ENCODE measurements around the gene NFKBIZ.
"Not testable (repeated sequence)": the region's sequence is repeated elsewhere in the genome, so short reads cannot be mapped to it uniquely, and the experiment has no call there.

Gene NFKBIZ

GRCh38 chr3:101865751-101866509 is 16.6 kb downstream of the NFKBIZ start:
- no peak for DNase-seq
- Mint-ChIP-seq H3K27me3 (no peaks in the 10 kb centered on the region), H3K36me3 (ENCODE audit: low read depth) (peaks cover 16% of the 10 kb centered on the region), H3K4me3 (no peak overlapping the region), H3K4me1 (ENCODE audit: low read depth) (peaks cover 29% of the 10 kb centered on the region), H3K27ac (no peak overlapping the region), H3K9me3 (no peaks in the 10 kb centered on the region)

GRCh38 chr3:101867511-101867910 is 18.2 kb downstream of the NFKBIZ start:
- Mint-ChIP-seq H3K27me3 (no peaks in the 10 kb centered on the region), H3K36me3 (ENCODE audit: low read depth) (peaks cover under 1% of the 10 kb centered on the region), H3K4me3 (no peak overlapping the region), H3K4me1 (ENCODE audit: low read depth) (peaks cover 13% of the 10 kb centered on the region), H3K27ac (no peak overlapping the region), H3K9me3 (no peaks in the 10 kb centered on the region)
- DNase-seq = no peak

- no peaks in the 10 kb centered on the region for H3K27me3 Mint-ChIP-seq
- no peaks in the 10 kb centered on the region for H3K36me3 Mint-ChIP-seq (ENCODE audit: low read depth)
- no peaks in the 10 kb centered on the region for H3K9me3 Mint-ChIP-seq
- no peak overlapping the region for H3K4me3 Mint-ChIP-seq
- H3K4me1 Mint-ChIP-seq (ENCODE audit: low read depth) = peaks cover 9% of the 10 kb centered on the region
- no peak for DNase-seq
- H3K27ac Mint-ChIP-seq = no peak overlapping the region
These were observed 18.7 kb downstream of the NFKBIZ start for GRCh38 chr3:101867996-101868395.

- H3K27ac Mint-ChIP-seq = no peak overlapping the region
- H3K4me1 Mint-ChIP-seq (ENCODE audit: low read depth) = peaks cover 3% of the 10 kb centered on the region
- no peaks in the 10 kb centered on the region for H3K36me3 Mint-ChIP-seq (ENCODE audit: low read depth)
- no peaks in the 10 kb centered on the region for H3K27me3 Mint-ChIP-seq
- H3K4me3 Mint-ChIP-seq = no peak overlapping the region
- no peak for DNase-seq
- no peaks in the 10 kb centered on the region for H3K9me3 Mint-ChIP-seq
These were observed 19.5 kb downstream of the NFKBIZ start for GRCh38 chr3:101868534-101869464.

- H3K9me3 Mint-ChIP-seq = no peaks in the 10 kb centered on the region
- H3K27me3 Mint-ChIP-seq = no peaks in the 10 kb centered on the region
- H3K36me3 Mint-ChIP-seq (ENCODE audit: low read depth) = no peaks in the 10 kb centered on the region
- no peak overlapping the region for H3K27ac Mint-ChIP-seq
- H3K4me3 Mint-ChIP-seq = no peak overlapping the region
- no peak for DNase-seq
- no peaks in the 10 kb centered on the region for H3K4me1 Mint-ChIP-seq (ENCODE audit: low read depth)
These were observed 20.8 kb downstream of the NFKBIZ start for GRCh38 chr3:101870138-101870537.

GRCh38 chr3:101873619-101874018 is 24.3 kb downstream of the NFKBIZ start:
- no peak for DNase-seq
- Mint-ChIP-seq H3K27ac (no peak overlapping the region), H3K4me3 (no peak overlapping the region), H3K27me3 (no peaks in the 10 kb centered on the region), H3K36me3 (ENCODE audit: low read depth) (no peaks in the 10 kb centered on the region), H3K9me3 (no peaks in the 10 kb centered on the region), H3K4me1 (ENCODE audit: low read depth) (no peaks in the 10 kb centered on the region)

- Mint-ChIP-seq H3K36me3 (ENCODE audit: low read depth) (no peaks in the 10 kb centered on the region), H3K9me3 (no peaks in the 10 kb centered on the region), H3K4me1 (ENCODE audit: low read depth) (no peaks in the 10 kb centered on the region), H3K27ac (no peak overlapping the region), H3K4me3 (no peak overlapping the region), H3K27me3 (no peaks in the 10 kb centered on the region)
- no peak for DNase-seq
These were observed 26.8 kb downstream of the NFKBIZ start for GRCh38 chr3:101876142-101876541.

GRCh38 chr3:101878589-101878988 is 29.3 kb downstream of the NFKBIZ start:
- H3K9me3 Mint-ChIP-seq = no peaks in the 10 kb centered on the region
- no peak for DNase-seq
- no peaks in the 10 kb centered on the region for H3K27me3 Mint-ChIP-seq
- H3K36me3 Mint-ChIP-seq (ENCODE audit: low read depth) = no peaks in the 10 kb centered on the region
- H3K27ac Mint-ChIP-seq = no peak overlapping the region
- H3K4me3 Mint-ChIP-seq = no peak overlapping the region
- no peaks in the 10 kb centered on the region for H3K4me1 Mint-ChIP-seq (ENCODE audit: low read depth)

GRCh38 chr3:101879102-101879501 is 29.8 kb downstream of the NFKBIZ start:
- Mint-ChIP-seq H3K36me3 (ENCODE audit: low read depth) (no peaks in the 10 kb centered on the region), H3K4me3 (no peak overlapping the region), H3K4me1 (ENCODE audit: low read depth) (no peaks in the 10 kb centered on the region)

GRCh38 chr3:101879623-101880284 is 30.4 kb downstream of the NFKBIZ start:
- Mint-ChIP-seq H3K9me3 (no peaks in the 10 kb centered on the region), H3K27me3 (no peaks in the 10 kb centered on the region), H3K36me3 (ENCODE audit: low read depth) (no peaks in the 10 kb centered on the region), H3K4me1 (ENCODE audit: low read depth) (no peaks in the 10 kb centered on the region), H3K27ac (no peak overlapping the region), H3K4me3 (no peak overlapping the region)
- DNase-seq = no peak

More at GRCh38 chr3:101879102-101879501, 29.8 kb downstream of the NFKBIZ start:
- Mint-ChIP-seq H3K27ac (no peak overlapping the region), H3K9me3 (no peaks in the 10 kb centered on the region), H3K27me3 (no peaks in the 10 kb centered on the region)
- DNase-seq = no peak

- no peak overlapping the region for H3K27ac Mint-ChIP-seq
- no peak for DNase-seq
- no peaks in the 10 kb centered on the region for H3K27me3 Mint-ChIP-seq
- no peak overlapping the region for H3K4me3 Mint-ChIP-seq
- H3K9me3 Mint-ChIP-seq = peaks cover 3% of the 10 kb centered on the region
- H3K4me1 Mint-ChIP-seq (ENCODE audit: low read depth) = no peaks in the 10 kb centered on the region
- H3K36me3 Mint-ChIP-seq (ENCODE audit: low read depth) = no peaks in the 10 kb centered on the region
These were observed 35.5 kb downstream of the NFKBIZ start for GRCh38 chr3:101884776-101885175.

- not testable (repeated sequence) for H3K4me3 Mint-ChIP-seq; H3K36me3 Mint-ChIP-seq (ENCODE audit: low read depth); H3K4me1 Mint-ChIP-seq (ENCODE audit: low read depth); H3K27me3 Mint-ChIP-seq; DNase-seq; H3K27ac Mint-ChIP-seq; H3K9me3 Mint-ChIP-seq
These were observed 36.3 kb downstream of the NFKBIZ start for GRCh38 chr3:101885584-101885983.

- H3K4me3 Mint-ChIP-seq = no peak overlapping the region
- H3K9me3 Mint-ChIP-seq = peaks cover 3% of the 10 kb centered on the region
- no peak for DNase-seq
- H3K4me1 Mint-ChIP-seq (ENCODE audit: low read depth) = peaks cover 4% of the 10 kb centered on the region
- H3K27me3 Mint-ChIP-seq = no peaks in the 10 kb centered on the region
- H3K27ac Mint-ChIP-seq = no peak overlapping the region
- no peaks in the 10 kb centered on the region for H3K36me3 Mint-ChIP-seq (ENCODE audit: low read depth)
These were observed 37.3 kb downstream of the NFKBIZ start for GRCh38 chr3:101886626-101887025.

- H3K27me3 Mint-ChIP-seq = no peaks in the 10 kb centered on the region
- H3K4me1 Mint-ChIP-seq (ENCODE audit: low read depth) = peaks cover 4% of the 10 kb centered on the region
- no peaks in the 10 kb centered on the region for H3K36me3 Mint-ChIP-seq (ENCODE audit: low read depth)
- H3K9me3 Mint-ChIP-seq = peaks cover 3% of the 10 kb centered on the region
- H3K4me3 Mint-ChIP-seq = no peak overlapping the region
- no peak for DNase-seq
- no peak overlapping the region for H3K27ac Mint-ChIP-seq
These were observed 39.3 kb downstream of the NFKBIZ start for GRCh38 chr3:101888653-101889052.

Data from activated T-cell treated with anti-CD3 and anti-CD28 coated beads, Interleukin-2, amount 50 U/mL, for 24 hours (primary cell).